OCI-LY3 (cell line): ENCODE data around the gene ENPP3.

ENCODE experiments used
- EZH2phosphoT487 ChIP-seq: fragments of 200-600 bp; shearing (Covaris generic); IDR thresholded peaks from 2 replicates; pipeline ENCODE4 v1.6.1; 2018; ENCODE audit warnings: antibody characterized with exemption, mixed run types, low read depth
- TF ChIP-seq, protein P1 (sequence below): fragments of 200-600, 300-600 bp; sonication (generic); IDR thresholded peaks from 2 replicates; pipeline ENCODE4 v1.5.1; 2014; ENCODE audit warnings: antibody characterized with exemption, low read length, low read depth

GRCh38 chr6:131613296-131613925, 23.7 kb upstream of the ENPP3 start:
- TF ChIP-seq, protein P1, sequence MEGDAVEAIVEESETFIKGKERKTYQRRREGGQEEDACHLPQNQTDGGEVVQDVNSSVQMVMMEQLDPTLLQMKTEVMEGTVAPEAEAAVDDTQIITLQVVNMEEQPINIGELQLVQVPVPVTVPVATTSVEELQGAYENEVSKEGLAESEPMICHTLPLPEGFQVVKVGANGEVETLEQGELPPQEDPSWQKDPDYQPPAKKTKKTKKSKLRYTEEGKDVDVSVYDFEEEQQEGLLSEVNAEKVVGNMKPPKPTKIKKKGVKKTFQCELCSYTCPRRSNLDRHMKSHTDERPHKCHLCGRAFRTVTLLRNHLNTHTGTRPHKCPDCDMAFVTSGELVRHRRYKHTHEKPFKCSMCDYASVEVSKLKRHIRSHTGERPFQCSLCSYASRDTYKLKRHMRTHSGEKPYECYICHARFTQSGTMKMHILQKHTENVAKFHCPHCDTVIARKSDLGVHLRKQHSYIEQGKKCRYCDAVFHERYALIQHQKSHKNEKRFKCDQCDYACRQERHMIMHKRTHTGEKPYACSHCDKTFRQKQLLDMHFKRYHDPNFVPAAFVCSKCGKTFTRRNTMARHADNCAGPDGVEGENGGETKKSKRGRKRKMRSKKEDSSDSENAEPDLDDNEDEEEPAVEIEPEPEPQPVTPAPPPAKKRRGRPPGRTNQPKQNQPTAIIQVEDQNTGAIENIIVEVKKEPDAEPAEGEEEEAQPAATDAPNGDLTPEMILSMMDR, result no peak
- no peak for TF ChIP-seq EZH2phosphoT487
